Measurements from ENCODE around the gene DNAH17. TPM values are rescaled to one million over a fixed set of nuclear protein-coding genes. Genes with fewer than 3 reads are reported as not detected.

DNAH17 gene
- total RNA-seq, 4 donors from 2014 or later = under 0.01 TPM; not detected in 3

DNA sequence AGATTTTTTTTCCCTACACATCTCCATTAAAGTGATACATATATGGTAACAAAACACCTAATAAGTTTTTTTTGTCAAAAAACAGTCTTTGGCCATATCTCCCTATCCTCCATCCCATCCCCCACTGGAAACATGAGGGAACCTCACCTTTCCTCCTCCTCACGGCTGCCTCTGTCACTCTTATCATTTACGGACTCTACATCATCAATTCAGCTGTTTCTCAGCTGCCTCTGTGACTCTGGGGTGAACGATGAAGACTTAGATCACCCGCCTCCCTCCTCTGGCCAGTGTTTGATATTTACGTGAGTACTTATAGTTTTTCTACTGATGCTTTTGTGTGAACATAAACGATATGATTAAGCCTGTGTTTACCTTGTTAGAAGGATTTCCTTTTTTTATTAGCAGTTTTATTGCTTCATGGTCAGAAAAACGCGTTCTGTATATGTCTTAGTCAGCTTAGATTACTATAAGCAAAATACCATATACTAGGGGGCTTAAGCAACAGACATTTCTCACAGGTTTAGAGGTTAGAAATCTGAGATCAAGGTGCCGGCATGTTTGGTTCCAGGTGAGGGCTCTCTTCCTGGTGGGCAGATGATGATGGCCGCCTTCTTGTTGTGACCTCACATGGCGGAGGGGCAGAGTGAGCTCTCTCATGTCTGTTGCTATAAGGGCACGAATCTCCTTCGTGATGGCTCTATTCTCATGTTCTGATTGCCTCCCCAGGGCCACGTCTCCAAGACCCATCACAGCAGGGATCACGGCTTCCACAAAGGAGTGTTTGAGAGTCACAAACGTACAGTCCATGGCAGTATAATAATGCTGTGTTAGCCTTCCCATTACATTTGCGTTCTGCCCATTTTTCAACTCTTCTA, 32.1 kb downstream of the DNAH17 start:
- Histone ChIP-seq H3K4me3 (no peak overlapping the region), H3K36me3 (no peaks in the 10 kb centered on the region), H3K9me3 (no peaks in the 10 kb centered on the region), H3K27me3 (no peaks in the 10 kb centered on the region), H3K27ac (no peak overlapping the region), H3K4me1 (no peaks in the 10 kb centered on the region)
- 44 to 57% methylated on average over 10 to 17 of the region's 17 CpGs for WGBS, 2 donors (ENCODE audit: low coverage in 1 of 2)
- intact Hi-C loops (cut with DNase I; ENCODE audit: low total_unique reads) = loop anchor here (2.0 kb wide), 1 partner anchor 56 kb away; no protein-coding TSS in a partner anchor
- DNase-seq = no peak
- TF ChIP-seq POLR2AphosphoS5 (IDR thresholded peaks at IDR 0.05) (no peak), POLR2A (IDR thresholded peaks at IDR 0.05) (no peak), EP300 (IDR thresholded peaks at IDR 0.05; ENCODE audit: low read depth) (no peak)
- TF ChIP-seq, protein P1, sequence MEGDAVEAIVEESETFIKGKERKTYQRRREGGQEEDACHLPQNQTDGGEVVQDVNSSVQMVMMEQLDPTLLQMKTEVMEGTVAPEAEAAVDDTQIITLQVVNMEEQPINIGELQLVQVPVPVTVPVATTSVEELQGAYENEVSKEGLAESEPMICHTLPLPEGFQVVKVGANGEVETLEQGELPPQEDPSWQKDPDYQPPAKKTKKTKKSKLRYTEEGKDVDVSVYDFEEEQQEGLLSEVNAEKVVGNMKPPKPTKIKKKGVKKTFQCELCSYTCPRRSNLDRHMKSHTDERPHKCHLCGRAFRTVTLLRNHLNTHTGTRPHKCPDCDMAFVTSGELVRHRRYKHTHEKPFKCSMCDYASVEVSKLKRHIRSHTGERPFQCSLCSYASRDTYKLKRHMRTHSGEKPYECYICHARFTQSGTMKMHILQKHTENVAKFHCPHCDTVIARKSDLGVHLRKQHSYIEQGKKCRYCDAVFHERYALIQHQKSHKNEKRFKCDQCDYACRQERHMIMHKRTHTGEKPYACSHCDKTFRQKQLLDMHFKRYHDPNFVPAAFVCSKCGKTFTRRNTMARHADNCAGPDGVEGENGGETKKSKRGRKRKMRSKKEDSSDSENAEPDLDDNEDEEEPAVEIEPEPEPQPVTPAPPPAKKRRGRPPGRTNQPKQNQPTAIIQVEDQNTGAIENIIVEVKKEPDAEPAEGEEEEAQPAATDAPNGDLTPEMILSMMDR (IDR thresholded peaks at IDR 0.05) = no peak
- in situ Hi-C loops (cut with MboI; ENCODE audit: low pct_ligation_motif_present in 1 of 4, low pct_unique_long_range_greater_than_20kb in 1 of 4, low sequenced_read_pairs in 3 of 4) = no loop called here

- no peak for TF ChIP-seq POLR2A (IDR thresholded peaks at IDR 0.05)
- no peak for TF ChIP-seq EP300 (IDR thresholded peaks at IDR 0.05; ENCODE audit: low read depth)
- H3K4me1 ChIP-seq = no peaks in the 10 kb centered on the region
- H3K4me3 ChIP-seq = no peak overlapping the region
- no peak for DNase-seq
- no peaks in the 10 kb centered on the region for H3K27me3 ChIP-seq
- in situ Hi-C loops (cut with MboI; ENCODE audit: low pct_ligation_motif_present in 1 of 4, low pct_unique_long_range_greater_than_20kb in 1 of 4, low sequenced_read_pairs in 3 of 4) = no loop called here
- WGBS, 2 donors (ENCODE audit: low coverage in 1 of 2) = 58% methylated on average over 2 to 6 of the region's 7 CpGs
- intact Hi-C loops (cut with DNase I; ENCODE audit: low total_unique reads) = no loop called here
- no peaks in the 10 kb centered on the region for H3K9me3 ChIP-seq
- H3K36me3 ChIP-seq = no peaks in the 10 kb centered on the region
- H3K27ac ChIP-seq = no peak overlapping the region
These were observed 35.5 kb downstream of the DNAH17 start for GRCh38 chr17:78541488-78542206.

DNA sequence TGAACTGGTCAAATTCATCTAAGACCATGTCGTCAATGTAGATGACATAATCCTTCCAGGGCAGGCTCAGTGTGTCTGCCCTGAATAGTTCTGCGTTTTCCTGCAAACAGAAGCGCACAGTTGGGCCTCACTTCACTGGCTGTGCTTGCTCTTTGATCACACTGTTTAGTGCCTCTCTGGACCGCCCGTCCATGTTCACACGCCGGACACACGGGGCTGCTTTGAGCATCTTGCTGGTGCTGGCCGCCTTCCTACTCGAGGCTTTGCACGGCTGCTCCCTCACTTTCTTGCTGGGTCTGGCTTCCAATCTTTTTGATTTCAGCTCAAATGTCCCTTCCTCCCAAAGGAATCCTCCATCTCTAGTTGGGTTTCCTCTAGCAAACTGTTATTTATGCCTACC, 37.4 kb downstream of the DNAH17 start:
- in situ Hi-C loops (cut with MboI; ENCODE audit: low pct_ligation_motif_present in 1 of 4, low pct_unique_long_range_greater_than_20kb in 1 of 4, low sequenced_read_pairs in 3 of 4) (no loop called here), intact Hi-C loops (cut with DNase I; ENCODE audit: low total_unique reads) (no loop called here)
- TF ChIP-seq EP300 (IDR thresholded peaks at IDR 0.05; ENCODE audit: low read depth) = no peak
- DNase-seq = no peak
- Histone ChIP-seq H3K9me3 (no peaks in the 10 kb centered on the region), H3K27me3 (no peaks in the 10 kb centered on the region), H3K4me3 (no peak overlapping the region), H3K36me3 (no peaks in the 10 kb centered on the region), H3K4me1 (peaks cover 0 to 13% (median 6%) of the 10 kb centered on the region in 4 donors), H3K27ac (no peak overlapping the region)
- WGBS, 2 donors (ENCODE audit: low coverage in 1 of 2) = 84 to 93% methylated on average over 9 to 11 of the region's 11 CpGs

DNA sequence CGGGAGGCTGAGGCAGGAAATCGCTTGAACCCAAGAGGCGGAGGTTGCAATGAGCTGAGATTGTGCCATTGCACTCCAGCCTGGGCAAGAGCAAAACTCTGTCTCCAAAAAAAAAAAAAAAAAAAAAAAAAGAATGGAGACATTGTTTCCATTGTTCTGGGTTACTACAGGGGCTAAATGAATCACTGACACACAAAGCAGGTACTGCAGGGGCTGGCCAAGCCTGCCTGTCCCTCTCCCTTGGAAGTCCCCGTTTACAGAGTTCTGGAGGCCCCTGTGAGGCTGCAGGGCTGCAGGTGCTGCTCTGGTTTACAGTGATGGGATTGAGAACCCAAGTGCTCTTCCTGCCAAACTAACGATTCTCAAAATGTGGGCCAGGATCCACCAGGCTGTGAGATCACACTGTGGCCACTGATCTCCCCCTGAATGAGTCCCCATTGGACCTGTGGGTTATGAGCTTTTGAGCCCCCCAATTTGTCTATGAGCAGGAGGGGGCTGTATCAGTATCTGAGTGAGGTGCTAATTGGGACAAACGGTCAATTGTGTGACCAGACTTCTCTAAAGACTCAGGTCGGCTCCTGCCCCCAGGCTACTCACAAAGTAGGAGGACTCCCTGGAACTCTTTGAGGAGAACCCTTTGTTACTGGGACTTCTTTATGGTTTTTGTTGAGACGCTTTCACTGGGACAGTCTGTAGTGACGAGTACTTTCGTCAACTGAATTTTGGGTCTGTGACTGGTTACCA, 39.0 kb downstream of the DNAH17 start:
- WGBS, 2 donors (ENCODE audit: low coverage in 1 of 2) = 70% methylated on average over 10 of the region's 10 CpGs; no CpG with 5 or more reads in 1 of the 2 donors
- H3K9me3 ChIP-seq = no peaks in the 10 kb centered on the region

More for the DNA sequence above, 39.0 kb downstream of the DNAH17 start:
- DNase-seq = no peak
- Histone ChIP-seq H3K36me3 (no peaks in the 10 kb centered on the region), H3K27me3 (no peaks in the 10 kb centered on the region), H3K4me3 (no peak overlapping the region), H3K27ac (no peak overlapping the region), H3K4me1 (peaks cover 0 to 14% (median 6%) of the 10 kb centered on the region in 4 donors)
- intact Hi-C loops (cut with DNase I; ENCODE audit: low total_unique reads) = no loop called here
- in situ Hi-C loops (cut with MboI; ENCODE audit: low pct_ligation_motif_present in 1 of 4, low pct_unique_long_range_greater_than_20kb in 1 of 4, low sequenced_read_pairs in 3 of 4) = no loop called here
- no peak for TF ChIP-seq EP300 (IDR thresholded peaks at IDR 0.05; ENCODE audit: low read depth)
- TF ChIP-seq, protein P1 (IDR thresholded peaks at IDR 0.05) = no peak
- no peak for TF ChIP-seq POLR2AphosphoS5 (IDR thresholded peaks at IDR 0.05)
- TF ChIP-seq POLR2A (IDR thresholded peaks at IDR 0.05) = no peak

Data from transverse colon (tissue), 4 donors.